ENCODE data around the gene ZFP91.
A peak's percentile ranks its signal among the peaks of the same experiment; 100 is the strongest.

- TF ChIP-seq CTCF (IDR thresholded peaks at IDR 0.05): peak; percentile 80
- no peak for TF ChIP-seq GABPA (IDR thresholded peaks at IDR 0.05; ENCODE audit: low read depth)
- no peak for TF ChIP-seq EZH2phosphoT487 (IDR thresholded peaks at IDR 0.05; ENCODE audit: borderline replicate concordance, low read depth)
- TF ChIP-seq EP300 (IDR thresholded peaks at IDR 0.05; ENCODE audit: borderline replicate concordance in 1 of 2, low read depth in 1 of 2, low read length in 1 of 2): no peak
- TF ChIP-seq RAD21 (IDR thresholded peaks at IDR 0.05; ENCODE audit: low read length): peak; percentile 45
- no peak for TF ChIP-seq MEF2A (IDR thresholded peaks at IDR 0.05; ENCODE audit: borderline replicate concordance, low read depth)
Measured at GRCh38 chr11:58567889-58568512, 10.9 kb upstream of the ZFP91 start.
